GM23338 (cell line): ENCODE results near the gene GRK5. TPM values are rescaled to one million over a fixed set of nuclear protein-coding genes. Genes with fewer than 3 reads are reported as not detected.

Experiments
- ATAC-seq: fragments of 200-7000 bp; cut with Tn5 transposase; 3 replicates; pipeline ENCODE4 v1.9.1; 2020
- DNase-seq: peaks from one replicate; pipeline ENCODE4 v3.0.0-alpha.2; 2015; ENCODE audit warnings: low spot score
- H2AFZ ChIP-seq: fragments of 200-600 bp; sonication (generic); 2 replicates; pipeline ENCODE4 v1.8.0; 2016; ENCODE audit warnings: antibody characterized with exemption, mild to moderate bottlenecking, moderate library complexity
- H3F3A ChIP-seq: fragments of 200-600 bp; sonication (generic); replicated peaks from 2 replicates; pipeline ENCODE4 v1.8.0; 2017; ENCODE audit warnings: antibody characterized with exemption, mixed run types, low read depth
- H3K27ac ChIP-seq: fragments of 200-600 bp; sonication (generic); 2 replicates; pipeline ENCODE4 v1.6.1; 2016; ENCODE audit warnings: low read depth
- H3K27me3 ChIP-seq: fragments of 200-600 bp; sonication (generic); 2 replicates; pipeline ENCODE4 v1.8.0; 2016; ENCODE audit warnings: mild to moderate bottlenecking, mixed run types, moderate library complexity; ENCODE audit not compliant: insufficient read depth
- H3K36me3 ChIP-seq: fragments of 200-600 bp; sonication (generic); 2 replicates; pipeline ENCODE4 v1.8.0; 2016; ENCODE audit warnings: mild to moderate bottlenecking; ENCODE audit not compliant: insufficient read depth
- H3K4me1 ChIP-seq: fragments of 200-600 bp; sonication (generic); 2 replicates; pipeline ENCODE4 v1.8.0; 2016; ENCODE audit warnings: mild to moderate bottlenecking, moderate library complexity; ENCODE audit not compliant: insufficient read depth
- H3K4me2 ChIP-seq: fragments of 200-600 bp; sonication (generic); 2 replicates; pipeline ENCODE4 v1.7.1; 2017; ENCODE audit warnings: mixed run types
- H3K4me3 ChIP-seq: fragments of 200-600 bp; sonication (generic); 2 replicates; pipeline ENCODE4 v1.6.1; 2016; ENCODE audit warnings: mixed run types
- H3K79me2 ChIP-seq: fragments of 200-600 bp; sonication (generic); replicated peaks from 2 replicates; pipeline ENCODE4 v1.8.0; 2017; ENCODE audit warnings: mild to moderate bottlenecking; ENCODE audit not compliant: insufficient read depth
- H3K9me2 ChIP-seq: fragments of 200-600 bp; sonication (generic); 2 replicates; pipeline ENCODE4 v1.8.0; 2017; ENCODE audit not compliant: insufficient read depth
- H4K20me1 ChIP-seq: fragments of 200-600 bp; sonication (generic); replicated peaks from 2 replicates; pipeline ENCODE4 v1.8.0; 2017; ENCODE audit warnings: mild to moderate bottlenecking; ENCODE audit not compliant: insufficient read depth
- H3K27ac Mint-ChIP-seq: 2 replicates; pipeline ENCODE4 v1.8.0; 2020; ENCODE audit warnings: inconsistent platforms, mild to moderate bottlenecking, moderate library complexity, mixed read lengths
- H3K27me3 Mint-ChIP-seq: 3 replicates; pipeline ENCODE4 v1.8.0; 2022; ENCODE audit warnings: low read depth, mild to moderate bottlenecking, moderate library complexity, mixed read lengths, inconsistent platforms; ENCODE audit not compliant: insufficient read depth, poor library complexity
- H3K36me3 Mint-ChIP-seq: 3 replicates; pipeline ENCODE4 v1.8.0; 2021; ENCODE audit warnings: low read depth, mild to moderate bottlenecking, inconsistent platforms, moderate library complexity, mixed read lengths
- H3K4me1 Mint-ChIP-seq: 3 replicates; pipeline ENCODE4 v1.8.0; 2020; ENCODE audit warnings: mild to moderate bottlenecking, inconsistent platforms, mixed read lengths
- H3K4me3 Mint-ChIP-seq: 3 replicates; pipeline ENCODE4 v1.8.0; 2021; ENCODE audit warnings: moderate library complexity, mild to moderate bottlenecking, inconsistent platforms, mixed read lengths
- H3K9me3 Mint-ChIP-seq: 3 replicates; pipeline ENCODE4 v1.8.0; 2020; ENCODE audit warnings: moderate library complexity, mild to moderate bottlenecking, inconsistent platforms, mixed read lengths
- CREB1 ChIP-seq: fragments of 250-450 bp; sonication (Bioruptor Pico); IDR thresholded peaks from 2 replicates; pipeline ENCODE4 v1.5.0; 2020; ENCODE audit warnings: low read depth, mild to moderate bottlenecking, moderate library complexity
- EZH2 ChIP-seq: fragments of 200-600 bp; sonication (generic); IDR thresholded peaks from one replicate; pipeline ENCODE4 v1.8.0; 2017; ENCODE audit warnings: antibody characterized with exemption, mild to moderate bottlenecking, low read depth; ENCODE audit not compliant: unreplicated experiment
- EZH2phosphoT487 ChIP-seq: fragments of 200-600 bp; sonication (generic); IDR thresholded peaks from one replicate; pipeline ENCODE4 v1.8.1; 2018; ENCODE audit warnings: antibody characterized with exemption; ENCODE audit not compliant: unreplicated experiment
- JUNB ChIP-seq: IDR thresholded peaks from one replicate; pipeline ENCODE4 v1.6.1; 2016; ENCODE audit warnings: antibody characterized with exemption; ENCODE audit not compliant: unreplicated experiment
- NANOG ChIP-seq: IDR thresholded peaks from 2 replicates; pipeline ENCODE4 v1.6.1; 2016; ENCODE audit warnings: antibody characterized with exemption, borderline replicate concordance
- POLR2AphosphoS5 ChIP-seq: IDR thresholded peaks from 2 replicates; pipeline ENCODE4 v1.6.1; 2016; ENCODE audit warnings: antibody characterized with exemption, low read depth
- STAT1 ChIP-seq: IDR thresholded peaks from one replicate; pipeline ENCODE4 v1.6.1; 2016; ENCODE audit warnings: antibody characterized with exemption; ENCODE audit not compliant: unreplicated experiment
- ZNF114 ChIP-seq: fragments of 250-450 bp; sonication (Bioruptor Pico); IDR thresholded peaks from 2 replicates; pipeline ENCODE4 v1.5.0; 2020; ENCODE audit warnings: mild to moderate bottlenecking, moderate library complexity
- ZNF331 ChIP-seq: fragments of 250-450 bp; sonication (Bioruptor Pico); IDR thresholded peaks from 2 replicates; pipeline ENCODE4 v1.5.0; 2020; ENCODE audit warnings: low read depth, mild to moderate bottlenecking, moderate library complexity
- polyA plus RNA-seq: library from polyadenylated mRNA; unstranded; fragments of >200 nt; fragmentation: Nextera tagmentation; extraction: Ambion mirVana; gene quantifications from 2 replicates; pipeline ENCODE4 v1.2.1, GENCODE V29; 2016
- total RNA-seq: library from RNA; depleted of rRNA; stranded (reverse); fragments of >200 nt; shearing (Covaris generic); gene quantifications from 2 replicates; pipeline ENCODE4 v1.2.3, GENCODE V29; 2014
- TF ChIP-seq, protein P1 (sequence below), 2 experiments: fragments of 200-600 bp in 1 of 2; sonication (generic) in 1 of 2; conservative IDR thresholded peaks; 2 replicates each; pipeline versions ENCODE4 v1.5.1 to v1.6.1; 2016 to 2017; ENCODE audit warnings: antibody characterized with exemption in 2 of 2, low read depth in 2 of 2, mild to moderate bottlenecking in 2 of 2, moderate library complexity in 1 of 2
- TF ChIP-seq, protein P2 (sequence below): IDR thresholded peaks from one replicate; pipeline ENCODE4 v1.6.1; 2018; ENCODE audit warnings: antibody characterized with exemption; ENCODE audit not compliant: unreplicated experiment
- TF ChIP-seq, protein P3 (sequence below): IDR thresholded peaks from 2 replicates; pipeline ENCODE4 v1.6.1; 2016; ENCODE audit warnings: antibody characterized with exemption
- TF ChIP-seq, protein P4 (sequence below): fragments of 250-450 bp; sonication (Bioruptor Pico); IDR thresholded peaks from 2 replicates; pipeline ENCODE4 v1.5.0; 2020; ENCODE audit warnings: mild to moderate bottlenecking, moderate library complexity

Gene GRK5
- total and polyA plus RNA-seq, 2 experiments from 2014 or later, result 0.53 to 2.0 TPM

DNA sequence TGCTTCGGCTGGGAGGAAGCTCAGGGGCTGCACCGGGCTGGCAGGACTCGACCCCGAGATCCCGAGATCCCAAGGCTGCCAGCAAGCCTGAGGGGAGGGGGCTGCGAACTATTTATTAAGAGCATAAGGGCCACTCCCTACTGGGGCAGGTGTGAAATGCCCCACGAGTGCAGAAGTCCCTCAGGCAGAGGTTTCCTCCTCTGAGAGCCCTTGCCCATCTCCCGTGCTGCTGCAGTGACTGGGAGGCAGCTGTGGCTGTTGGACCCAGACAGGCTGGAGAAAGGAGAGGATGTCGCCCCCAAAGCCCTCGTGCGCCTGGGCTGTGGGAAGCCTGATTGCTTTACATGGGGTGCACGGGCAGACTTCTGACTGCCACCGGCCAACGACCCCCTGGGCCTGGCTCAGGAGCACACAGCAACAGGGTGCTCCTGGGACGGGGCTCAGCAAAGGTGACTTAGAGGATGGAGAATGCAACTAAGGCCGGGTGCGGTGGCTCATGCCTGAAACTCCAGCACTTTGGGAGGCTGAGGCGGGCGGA, 295.3 kb downstream of the GRK5 start:
- H2AFZ ChIP-seq, result no peak overlapping the region
- no peaks in the 10 kb centered on the region for H4K20me1 ChIP-seq
- no peaks in the 10 kb centered on the region for H3K36me3 ChIP-seq
- peaks cover 3% of the 10 kb centered on the region; the same call in 2 of the 3 replicates for H3K4me1 Mint-ChIP-seq
- TF ChIP-seq STAT1, result no peak
- no peak for TF ChIP-seq CREB1 (CRISPR knock-in tag)
- no peak for TF ChIP-seq EZH2phosphoT487
- TF ChIP-seq EZH2, result no peak
- TF ChIP-seq, protein P1, sequence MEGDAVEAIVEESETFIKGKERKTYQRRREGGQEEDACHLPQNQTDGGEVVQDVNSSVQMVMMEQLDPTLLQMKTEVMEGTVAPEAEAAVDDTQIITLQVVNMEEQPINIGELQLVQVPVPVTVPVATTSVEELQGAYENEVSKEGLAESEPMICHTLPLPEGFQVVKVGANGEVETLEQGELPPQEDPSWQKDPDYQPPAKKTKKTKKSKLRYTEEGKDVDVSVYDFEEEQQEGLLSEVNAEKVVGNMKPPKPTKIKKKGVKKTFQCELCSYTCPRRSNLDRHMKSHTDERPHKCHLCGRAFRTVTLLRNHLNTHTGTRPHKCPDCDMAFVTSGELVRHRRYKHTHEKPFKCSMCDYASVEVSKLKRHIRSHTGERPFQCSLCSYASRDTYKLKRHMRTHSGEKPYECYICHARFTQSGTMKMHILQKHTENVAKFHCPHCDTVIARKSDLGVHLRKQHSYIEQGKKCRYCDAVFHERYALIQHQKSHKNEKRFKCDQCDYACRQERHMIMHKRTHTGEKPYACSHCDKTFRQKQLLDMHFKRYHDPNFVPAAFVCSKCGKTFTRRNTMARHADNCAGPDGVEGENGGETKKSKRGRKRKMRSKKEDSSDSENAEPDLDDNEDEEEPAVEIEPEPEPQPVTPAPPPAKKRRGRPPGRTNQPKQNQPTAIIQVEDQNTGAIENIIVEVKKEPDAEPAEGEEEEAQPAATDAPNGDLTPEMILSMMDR (conservative IDR thresholded peaks at IDR 0.05; ENCODE audit: low read depth in 2 of 2), result no peak
- TF ChIP-seq, protein P2, sequence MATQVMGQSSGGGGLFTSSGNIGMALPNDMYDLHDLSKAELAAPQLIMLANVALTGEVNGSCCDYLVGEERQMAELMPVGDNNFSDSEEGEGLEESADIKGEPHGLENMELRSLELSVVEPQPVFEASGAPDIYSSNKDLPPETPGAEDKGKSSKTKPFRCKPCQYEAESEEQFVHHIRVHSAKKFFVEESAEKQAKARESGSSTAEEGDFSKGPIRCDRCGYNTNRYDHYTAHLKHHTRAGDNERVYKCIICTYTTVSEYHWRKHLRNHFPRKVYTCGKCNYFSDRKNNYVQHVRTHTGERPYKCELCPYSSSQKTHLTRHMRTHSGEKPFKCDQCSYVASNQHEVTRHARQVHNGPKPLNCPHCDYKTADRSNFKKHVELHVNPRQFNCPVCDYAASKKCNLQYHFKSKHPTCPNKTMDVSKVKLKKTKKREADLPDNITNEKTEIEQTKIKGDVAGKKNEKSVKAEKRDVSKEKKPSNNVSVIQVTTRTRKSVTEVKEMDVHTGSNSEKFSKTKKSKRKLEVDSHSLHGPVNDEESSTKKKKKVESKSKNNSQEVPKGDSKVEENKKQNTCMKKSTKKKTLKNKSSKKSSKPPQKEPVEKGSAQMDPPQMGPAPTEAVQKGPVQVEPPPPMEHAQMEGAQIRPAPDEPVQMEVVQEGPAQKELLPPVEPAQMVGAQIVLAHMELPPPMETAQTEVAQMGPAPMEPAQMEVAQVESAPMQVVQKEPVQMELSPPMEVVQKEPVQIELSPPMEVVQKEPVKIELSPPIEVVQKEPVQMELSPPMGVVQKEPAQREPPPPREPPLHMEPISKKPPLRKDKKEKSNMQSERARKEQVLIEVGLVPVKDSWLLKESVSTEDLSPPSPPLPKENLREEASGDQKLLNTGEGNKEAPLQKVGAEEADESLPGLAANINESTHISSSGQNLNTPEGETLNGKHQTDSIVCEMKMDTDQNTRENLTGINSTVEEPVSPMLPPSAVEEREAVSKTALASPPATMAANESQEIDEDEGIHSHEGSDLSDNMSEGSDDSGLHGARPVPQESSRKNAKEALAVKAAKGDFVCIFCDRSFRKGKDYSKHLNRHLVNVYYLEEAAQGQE, result no peak
- TF ChIP-seq, protein P3, sequence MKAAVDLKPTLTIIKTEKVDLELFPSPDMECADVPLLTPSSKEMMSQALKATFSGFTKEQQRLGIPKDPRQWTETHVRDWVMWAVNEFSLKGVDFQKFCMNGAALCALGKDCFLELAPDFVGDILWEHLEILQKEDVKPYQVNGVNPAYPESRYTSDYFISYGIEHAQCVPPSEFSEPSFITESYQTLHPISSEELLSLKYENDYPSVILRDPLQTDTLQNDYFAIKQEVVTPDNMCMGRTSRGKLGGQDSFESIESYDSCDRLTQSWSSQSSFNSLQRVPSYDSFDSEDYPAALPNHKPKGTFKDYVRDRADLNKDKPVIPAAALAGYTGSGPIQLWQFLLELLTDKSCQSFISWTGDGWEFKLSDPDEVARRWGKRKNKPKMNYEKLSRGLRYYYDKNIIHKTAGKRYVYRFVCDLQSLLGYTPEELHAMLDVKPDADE, result no peak
- TF ChIP-seq NANOG, result no peak
- no peak for TF ChIP-seq ZNF331 (CRISPR knock-in tag)
- TF ChIP-seq POLR2AphosphoS5, result no peak
- no peak for TF ChIP-seq ZNF114 (CRISPR knock-in tag)
- TF ChIP-seq JUNB, result no peak
- TF ChIP-seq, protein P4, sequence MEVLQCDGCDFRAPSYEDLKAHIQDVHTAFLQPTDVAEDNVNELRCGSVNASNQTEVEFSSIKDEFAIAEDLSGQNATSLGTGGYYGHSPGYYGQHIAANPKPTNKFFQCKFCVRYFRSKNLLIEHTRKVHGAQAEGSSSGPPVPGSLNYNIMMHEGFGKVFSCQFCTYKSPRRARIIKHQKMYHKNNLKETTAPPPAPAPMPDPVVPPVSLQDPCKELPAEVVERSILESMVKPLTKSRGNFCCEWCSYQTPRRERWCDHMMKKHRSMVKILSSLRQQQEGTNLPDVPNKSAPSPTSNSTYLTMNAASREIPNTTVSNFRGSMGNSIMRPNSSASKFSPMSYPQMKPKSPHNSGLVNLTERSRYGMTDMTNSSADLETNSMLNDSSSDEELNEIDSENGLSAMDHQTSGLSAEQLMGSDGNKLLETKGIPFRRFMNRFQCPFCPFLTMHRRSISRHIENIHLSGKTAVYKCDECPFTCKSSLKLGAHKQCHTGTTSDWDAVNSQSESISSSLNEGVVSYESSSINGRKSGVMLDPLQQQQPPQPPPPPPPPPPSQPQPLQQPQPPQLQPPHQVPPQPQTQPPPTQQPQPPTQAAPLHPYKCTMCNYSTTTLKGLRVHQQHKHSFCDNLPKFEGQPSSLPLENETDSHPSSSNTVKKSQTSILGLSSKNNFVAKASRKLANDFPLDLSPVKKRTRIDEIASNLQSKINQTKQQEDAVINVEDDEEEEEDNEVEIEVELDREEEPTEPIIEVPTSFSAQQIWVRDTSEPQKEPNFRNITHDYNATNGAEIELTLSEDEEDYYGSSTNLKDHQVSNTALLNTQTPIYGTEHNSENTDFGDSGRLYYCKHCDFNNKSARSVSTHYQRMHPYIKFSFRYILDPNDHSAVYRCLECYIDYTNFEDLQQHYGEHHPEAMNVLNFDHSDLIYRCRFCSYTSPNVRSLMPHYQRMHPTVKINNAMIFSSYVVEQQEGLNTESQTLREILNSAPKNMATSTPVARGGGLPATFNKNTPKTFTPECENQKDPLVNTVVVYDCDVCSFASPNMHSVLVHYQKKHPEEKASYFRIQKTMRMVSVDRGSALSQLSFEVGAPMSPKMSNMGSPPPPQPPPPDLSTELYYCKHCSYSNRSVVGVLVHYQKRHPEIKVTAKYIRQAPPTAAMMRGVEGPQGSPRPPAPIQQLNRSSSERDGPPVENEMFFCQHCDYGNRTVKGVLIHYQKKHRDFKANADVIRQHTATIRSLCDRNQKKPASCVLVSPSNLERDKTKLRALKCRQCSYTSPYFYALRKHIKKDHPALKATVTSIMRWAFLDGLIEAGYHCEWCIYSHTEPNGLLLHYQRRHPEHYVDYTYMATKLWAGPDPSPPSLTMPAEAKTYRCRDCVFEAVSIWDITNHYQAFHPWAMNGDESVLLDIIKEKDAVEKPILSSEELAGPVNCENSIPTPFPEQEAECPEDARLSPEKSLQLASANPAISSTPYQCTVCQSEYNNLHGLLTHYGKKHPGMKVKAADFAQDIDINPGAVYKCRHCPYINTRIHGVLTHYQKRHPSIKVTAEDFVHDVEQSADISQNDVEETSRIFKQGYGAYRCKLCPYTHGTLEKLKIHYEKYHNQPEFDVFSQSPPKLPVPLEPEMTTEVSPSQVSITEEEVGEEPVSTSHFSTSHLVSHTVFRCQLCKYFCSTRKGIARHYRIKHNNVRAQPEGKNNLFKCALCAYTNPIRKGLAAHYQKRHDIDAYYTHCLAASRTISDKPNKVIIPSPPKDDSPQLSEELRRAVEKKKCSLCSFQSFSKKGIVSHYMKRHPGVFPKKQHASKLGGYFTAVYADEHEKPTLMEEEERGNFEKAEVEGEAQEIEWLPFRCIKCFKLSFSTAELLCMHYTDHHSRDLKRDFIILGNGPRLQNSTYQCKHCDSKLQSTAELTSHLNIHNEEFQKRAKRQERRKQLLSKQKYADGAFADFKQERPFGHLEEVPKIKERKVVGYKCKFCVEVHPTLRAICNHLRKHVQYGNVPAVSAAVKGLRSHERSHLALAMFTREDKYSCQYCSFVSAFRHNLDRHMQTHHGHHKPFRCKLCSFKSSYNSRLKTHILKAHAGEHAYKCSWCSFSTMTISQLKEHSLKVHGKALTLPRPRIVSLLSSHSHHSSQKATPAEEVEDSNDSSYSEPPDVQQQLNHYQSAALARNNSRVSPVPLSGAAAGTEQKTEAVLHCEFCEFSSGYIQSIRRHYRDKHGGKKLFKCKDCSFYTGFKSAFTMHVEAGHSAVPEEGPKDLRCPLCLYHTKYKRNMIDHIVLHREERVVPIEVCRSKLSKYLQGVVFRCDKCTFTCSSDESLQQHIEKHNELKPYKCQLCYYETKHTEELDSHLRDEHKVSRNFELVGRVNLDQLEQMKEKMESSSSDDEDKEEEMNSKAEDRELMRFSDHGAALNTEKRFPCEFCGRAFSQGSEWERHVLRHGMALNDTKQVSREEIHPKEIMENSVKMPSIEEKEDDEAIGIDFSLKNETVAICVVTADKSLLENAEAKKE (CRISPR knock-in tag), result no peak
- H3K36me3 Mint-ChIP-seq, result no peaks in the 10 kb centered on the region
- H3K9me3 Mint-ChIP-seq, result no peaks in the 10 kb centered on the region
- no peaks in the 10 kb centered on the region for H3K4me1 ChIP-seq
- H3K79me2 ChIP-seq, result no peaks in the 10 kb centered on the region
- H3F3A ChIP-seq, result no peaks in the 10 kb centered on the region
- H3K27me3 ChIP-seq, result no peaks in the 10 kb centered on the region
- H3K27ac ChIP-seq, result no peak overlapping the region
- H3K9me2 ChIP-seq, result no peaks in the 10 kb centered on the region
- no peak overlapping the region for H3K4me3 ChIP-seq
- no peak overlapping the region for H3K27ac Mint-ChIP-seq
- DNase-seq (no peak), ATAC-seq (peak; percentile 36; the same call in 2 of the 3 replicates)
- H3K4me2 ChIP-seq, result no peak overlapping the region
- H3K27me3 Mint-ChIP-seq, result peaks cover 6% of the 10 kb centered on the region
- H3K4me3 Mint-ChIP-seq, result no peak overlapping the region
